SIG-M5 treated with dmso at 0.1 percent for 504 hours (cell line): Measurements from ENCODE around the gene WDTC1.
A peak's percentile ranks its signal among the peaks of the same experiment; 100 is the strongest.

Experiments
- DNase-seq: peaks from one replicate; lab custom pipeline; 2025; ENCODE audit not compliant: unreplicated experiment; lab: John Stamatoyannopoulos, UW

WDTC1 gene

DNA sequence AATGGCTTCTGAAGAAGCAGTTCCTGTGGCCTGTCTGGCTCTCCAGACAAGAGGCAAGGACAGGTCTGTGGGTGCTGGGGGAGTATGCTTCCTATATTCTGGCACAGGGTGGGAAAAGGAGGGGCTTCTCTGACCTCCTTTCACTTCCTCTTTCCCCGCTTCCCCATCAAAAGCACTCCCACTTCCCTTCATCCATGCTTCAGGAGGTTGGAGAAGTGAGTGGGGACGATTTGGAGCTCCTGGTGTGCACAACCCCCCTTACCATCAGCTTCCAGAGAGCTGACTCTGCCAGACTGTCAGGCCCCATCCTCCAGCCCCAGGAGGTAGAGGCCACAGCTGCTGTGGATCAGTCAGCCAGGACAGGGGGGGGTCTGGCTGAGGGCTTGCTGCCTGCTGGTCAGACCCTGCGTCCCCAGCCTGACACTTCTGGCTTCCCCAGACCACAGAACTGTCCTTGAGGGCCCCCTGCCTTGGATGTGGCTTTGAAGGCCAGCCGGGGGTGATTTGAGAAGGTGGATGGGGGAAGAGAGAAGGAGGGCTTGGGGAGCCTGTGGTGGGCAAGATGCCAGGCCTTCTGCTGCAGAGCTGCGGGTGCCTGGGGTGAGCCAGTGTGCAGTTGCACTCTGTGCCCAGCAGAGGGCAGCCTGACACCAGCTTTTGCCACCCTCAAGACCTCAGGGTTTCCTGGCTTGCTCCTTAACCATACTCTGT lies 66.1 kb downstream of the WDTC1 start:
- DNase-seq, result peak; percentile 77

DNA sequence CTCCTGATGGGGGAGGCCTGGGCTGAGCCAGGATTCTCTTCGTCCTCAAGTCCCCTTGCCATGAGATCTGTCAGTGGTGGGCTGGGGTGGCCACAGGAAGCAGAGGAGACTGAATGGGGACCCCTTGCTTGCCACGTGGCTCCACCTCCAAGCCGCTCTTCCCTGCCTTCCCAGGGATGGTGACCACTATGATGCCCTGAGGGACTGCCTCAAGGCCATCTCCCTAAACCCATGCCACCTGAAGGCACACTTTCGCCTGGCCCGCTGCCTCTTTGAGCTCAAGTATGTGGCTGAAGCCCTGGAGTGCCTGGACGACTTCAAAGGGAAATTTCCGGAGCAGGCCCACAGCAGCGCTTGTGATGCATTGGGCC lies 66.6 kb downstream of the WDTC1 start:
- DNase-seq, result no peak

DNA sequence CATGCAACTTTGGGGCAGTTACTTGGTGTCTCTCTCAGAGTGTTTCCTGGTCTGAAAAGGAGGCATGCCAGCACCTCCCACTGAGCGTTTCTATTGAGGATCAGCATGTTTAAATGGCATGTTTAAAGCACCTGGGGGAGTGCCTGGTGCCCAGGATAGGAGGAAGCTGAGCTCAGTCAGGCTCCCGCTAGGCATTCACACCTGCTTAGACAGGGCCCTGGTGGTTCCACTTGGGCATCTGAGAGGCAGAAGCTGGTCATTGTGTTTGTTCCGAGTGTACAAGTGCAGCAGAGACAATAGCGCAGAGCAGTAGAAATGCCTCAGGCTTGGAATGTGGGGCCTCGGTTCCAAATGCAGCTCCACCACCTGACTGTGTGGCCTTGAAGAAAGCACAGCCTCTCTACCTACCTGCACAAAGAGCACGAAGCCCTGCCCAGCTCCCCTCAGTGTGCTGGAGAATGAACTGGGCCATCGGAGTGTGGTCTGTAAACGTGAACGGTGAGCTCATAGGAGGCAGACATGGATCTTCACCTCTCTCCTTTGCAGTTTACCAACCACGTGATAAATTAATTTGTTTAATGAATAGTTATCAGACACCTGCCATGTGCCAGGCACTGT lies 67.3 kb downstream of the WDTC1 start:
- no peak for DNase-seq

DNA sequence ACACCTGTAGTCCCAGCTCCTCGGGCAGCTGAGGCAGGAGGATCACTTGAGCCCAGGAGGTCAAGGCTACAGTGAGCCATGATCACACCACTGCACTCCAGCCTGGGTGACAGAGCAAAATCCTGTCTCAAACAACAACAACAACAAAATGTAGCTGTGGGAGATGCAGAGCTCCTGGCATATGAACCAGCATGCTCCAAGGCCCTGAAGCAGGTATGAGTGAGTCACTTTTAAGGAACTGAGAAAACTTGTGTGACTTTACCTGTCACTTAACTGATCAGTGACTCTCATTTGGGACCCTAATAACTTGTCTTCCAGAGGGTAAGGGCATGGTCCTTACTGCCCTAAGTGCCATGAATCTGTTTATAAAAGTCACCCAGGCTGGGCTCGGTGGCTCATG lies 68.2 kb downstream of the WDTC1 start:
- no peak for DNase-seq

GRCh38 chr1:27303509-27303908 lies 69.1 kb downstream of the WDTC1 start:
- DNase-seq, result no peak

DNA sequence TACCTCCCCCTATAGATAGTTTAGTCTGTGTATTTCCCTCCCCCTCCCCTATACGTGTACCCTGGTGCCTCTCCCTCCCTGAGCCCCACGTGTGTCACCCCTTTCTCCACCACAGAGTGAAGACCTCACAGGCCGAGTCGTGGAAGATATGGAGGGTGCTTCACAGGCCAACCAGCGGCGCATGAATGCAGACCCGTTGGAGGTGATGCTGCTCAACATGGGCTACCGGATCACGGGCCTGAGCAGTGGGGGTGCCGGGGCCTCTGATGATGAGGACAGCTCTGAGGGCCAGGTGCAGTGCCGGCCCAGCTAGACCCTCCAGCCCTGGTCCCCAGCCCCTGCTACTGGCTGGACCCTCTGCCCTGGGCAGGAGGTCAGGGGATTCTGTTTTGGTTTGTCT lies 71.6 kb downstream of the WDTC1 start:
- DNase-seq, result no peak

DNA sequence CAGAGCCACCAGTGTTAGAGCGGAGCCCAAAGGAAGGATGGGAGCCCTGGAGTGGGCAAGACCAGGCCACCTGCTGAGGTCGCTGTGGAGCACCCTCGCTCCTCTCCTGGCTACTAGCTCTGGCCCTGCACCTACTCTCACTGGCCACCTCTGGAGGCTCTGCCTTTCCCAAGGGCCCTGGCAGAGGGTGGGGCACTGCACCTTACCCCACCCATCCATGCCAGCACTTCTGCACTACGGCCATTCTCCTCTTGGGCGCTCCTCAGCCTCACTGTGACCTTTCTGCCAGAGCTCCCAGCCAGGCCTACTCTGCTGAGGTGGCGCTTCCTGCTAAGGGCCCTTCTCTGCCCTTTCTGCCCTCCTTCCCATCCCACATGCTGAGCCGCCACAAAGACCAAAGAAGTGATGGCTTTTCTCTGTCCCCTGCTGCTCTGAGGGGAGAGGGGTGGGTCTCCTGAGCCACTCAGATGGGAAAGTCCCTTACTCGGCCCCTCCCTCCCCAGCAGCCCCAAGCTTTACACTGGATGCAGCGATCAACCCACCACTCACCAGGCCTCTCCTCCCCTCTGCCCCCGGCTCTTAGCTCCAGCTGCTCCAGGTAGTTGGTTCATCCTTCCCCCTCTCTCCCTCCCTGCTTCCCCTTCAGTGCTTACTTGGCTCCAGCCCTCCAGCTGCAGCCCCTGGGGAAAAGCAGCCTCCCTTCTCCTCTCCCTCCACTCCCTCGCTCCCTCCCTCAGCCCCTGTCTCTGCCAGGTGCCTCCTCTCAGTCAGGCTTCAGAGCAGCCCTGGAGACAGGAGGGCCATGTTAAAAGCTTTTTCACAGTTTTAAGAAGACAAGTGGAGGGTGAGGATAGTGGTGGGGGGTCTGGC lies 72.7 kb downstream of the WDTC1 start:
- DNase-seq, result no peak

GRCh38 chr1:27307874-27308598 lies 73.6 kb downstream of the WDTC1 start:
- DNase-seq, result no peak

DNA sequence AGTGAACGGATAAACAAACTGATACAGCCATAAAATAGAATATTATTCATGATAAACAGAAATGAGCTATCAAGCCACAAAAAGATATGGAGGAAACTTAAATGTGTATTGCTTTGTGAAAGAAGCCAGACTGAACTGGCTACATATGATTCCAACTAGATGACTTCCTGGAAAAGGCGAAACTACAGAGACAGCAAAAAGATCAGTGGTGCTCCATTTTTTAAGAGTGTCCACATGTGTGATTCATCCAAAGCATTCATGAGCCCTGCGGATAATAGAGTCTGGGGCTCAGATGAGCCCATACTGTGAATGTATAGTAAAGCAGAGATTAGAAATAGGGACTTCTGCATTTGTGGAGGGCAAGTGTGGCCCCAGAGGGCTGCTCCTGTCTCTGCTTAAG lies 79.7 kb downstream of the WDTC1 start:
- DNase-seq, result no peak

GRCh38 chr1:27314737-27315136 lies 80.3 kb downstream of the WDTC1 start:
- DNase-seq, result no peak

- DNase-seq, result no peak
Observed at GRCh38 chr1:27316860-27317259, 82.4 kb downstream of the WDTC1 start.

GRCh38 chr1:27318136-27318535 lies 83.7 kb downstream of the WDTC1 start:
- DNase-seq, result no peak

DNA sequence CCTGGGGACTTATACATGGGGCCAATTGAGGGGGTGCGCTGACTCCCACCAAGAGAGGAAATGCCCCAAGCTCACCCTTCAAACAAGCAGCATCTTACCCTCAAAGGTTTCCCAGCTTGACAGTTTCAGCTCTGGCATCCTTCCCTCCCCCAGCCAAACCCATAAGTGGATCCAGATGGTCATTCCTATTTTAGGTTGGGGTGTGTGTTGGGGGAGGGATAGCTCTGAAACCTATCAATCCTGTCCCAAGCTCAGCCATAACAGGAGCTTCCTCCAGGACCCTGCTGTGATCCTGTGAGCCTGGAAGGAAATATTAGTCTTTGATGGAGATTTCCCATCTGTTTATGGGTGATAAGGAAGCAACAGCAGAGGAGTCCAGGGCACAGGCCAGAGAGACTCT lies 84.2 kb downstream of the WDTC1 start:
- no peak for DNase-seq

- peak; percentile 94 for DNase-seq
Observed at GRCh38 chr1:27321813-27322568, 87.6 kb downstream of the WDTC1 start, which contains the start of gene TMEM222. TSS of gene TMEM222 (plus strand) at chr1:27322163. CDS start at chr1:27322198, 35 bp downstream.

- DNase-seq, result no peak
Observed at GRCh38 chr1:27322569-27323240, 88.3 kb downstream of the WDTC1 start.

DNA sequence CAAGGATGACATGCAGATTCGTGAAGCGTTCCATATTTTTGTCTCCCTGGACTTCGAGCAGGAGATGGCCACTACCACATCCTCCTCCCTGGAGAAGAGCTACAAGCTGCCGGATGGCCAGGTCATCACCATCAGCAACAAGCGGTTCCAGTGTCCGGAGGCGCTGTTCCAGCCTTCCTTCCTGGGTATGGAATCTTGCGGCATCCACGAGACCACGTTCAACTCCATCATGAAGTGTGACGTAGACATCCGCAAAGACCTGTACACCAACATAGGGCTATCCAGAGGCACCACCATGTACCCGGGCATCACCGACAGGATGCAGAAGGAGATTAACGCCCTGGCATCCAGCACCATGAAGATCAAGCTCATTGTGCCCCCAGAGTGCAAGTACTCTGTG lies 90.9 kb downstream of the WDTC1 start:
- no peak for DNase-seq

- DNase-seq, result no peak
Observed at GRCh38 chr1:27327964-27328363, 93.5 kb downstream of the WDTC1 start.

- no peak for DNase-seq
Observed at GRCh38 chr1:27330786-27331185, 96.4 kb downstream of the WDTC1 start.

DNA sequence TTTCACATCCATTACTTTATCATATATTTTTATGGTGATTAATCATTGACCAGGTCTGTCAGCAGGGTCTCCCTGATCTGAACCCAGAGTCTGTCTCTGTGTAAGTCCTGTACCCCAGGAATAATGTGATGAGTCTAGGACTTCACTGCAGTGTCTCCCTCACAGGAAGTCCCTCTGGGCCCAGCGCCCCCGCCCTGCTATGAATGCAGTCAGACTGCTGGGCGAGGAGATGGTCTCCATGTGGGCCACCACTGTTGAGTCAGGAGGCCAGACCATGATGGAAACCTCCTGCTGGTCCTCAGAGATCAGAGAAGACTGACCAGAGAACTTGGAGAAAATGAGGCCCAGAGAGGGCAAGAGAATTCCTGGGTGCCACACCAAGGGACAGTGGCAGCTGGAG lies 97.0 kb downstream of the WDTC1 start:
- DNase-seq, result no peak

GRCh38 chr1:27331922-27332321 lies 97.5 kb downstream of the WDTC1 start:
- DNase-seq, result no peak
